ENCODE measurements around the gene SPDYA.

Gene SPDYA

DNA sequence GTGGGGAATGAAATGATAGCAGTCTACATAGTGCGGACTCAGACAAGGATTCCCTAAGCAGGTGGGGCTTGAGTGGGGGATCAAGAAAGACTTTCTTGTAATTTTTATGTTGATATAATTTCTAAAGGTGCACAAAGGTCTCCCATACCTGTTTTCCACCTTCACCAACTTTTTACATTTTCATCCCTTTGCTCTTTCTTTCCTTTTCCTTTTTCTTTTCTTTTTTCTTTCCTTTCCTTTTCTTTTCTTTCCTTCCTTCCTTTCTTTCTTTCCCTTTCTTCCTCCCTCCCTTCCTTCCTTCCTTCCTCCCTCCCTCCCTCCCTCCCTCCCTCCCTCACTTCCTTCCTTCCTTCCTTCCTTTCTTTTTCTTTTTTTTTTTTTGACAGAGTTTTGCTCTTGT, 69.6 kb downstream of the SPDYA start:
- Histone ChIP-seq H3K27me3 (ENCODE audit: low read depth, low read length) (no peaks in the 10 kb centered on the region), H3K36me3 (ENCODE audit: control insufficient read depth in 1 of 2, insufficient read depth in 2 of 2, low read length in 2 of 2) (no peaks in the 10 kb centered on the region), H3K4me3 (ENCODE audit: low read depth in 1 of 2, low read length in 2 of 2) (no peak overlapping the region), H3K27ac (ENCODE audit: low read length) (no peak overlapping the region), H3K4me1 (ENCODE audit: control insufficient read depth in 1 of 2, insufficient read depth in 2 of 2, low read length in 2 of 2) (no peaks in the 10 kb centered on the region), H3K9me3 (ENCODE audit: control insufficient read depth in 1 of 2, low read length in 2 of 2) (no peaks in the 10 kb centered on the region)

DNA sequence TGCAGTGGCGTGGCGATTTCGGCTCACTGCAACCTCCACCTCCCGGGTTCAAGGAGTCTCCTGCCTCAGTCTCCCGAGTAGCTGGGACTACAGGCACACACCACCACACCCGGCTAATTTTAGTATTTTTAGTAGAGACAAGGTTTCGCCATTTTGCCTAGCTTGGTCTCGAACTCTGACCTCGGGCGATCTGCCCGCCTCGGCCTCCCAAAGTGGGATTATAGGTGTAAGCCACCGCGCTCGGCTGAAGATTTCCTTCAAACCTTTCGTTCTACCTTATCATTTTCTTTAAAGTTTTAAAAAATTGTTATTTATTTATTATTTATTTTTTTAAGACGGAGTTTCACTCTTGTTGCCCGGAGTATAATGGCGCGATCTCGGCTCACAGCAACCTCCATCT, 82.9 kb downstream of the SPDYA start:
- H3K9me3 ChIP-seq (ENCODE audit: control insufficient read depth in 1 of 2, low read length in 2 of 2) = no peaks in the 10 kb centered on the region
- H3K27ac ChIP-seq (ENCODE audit: low read length) = no peak overlapping the region
- H3K4me3 ChIP-seq (ENCODE audit: low read depth in 1 of 2, low read length in 2 of 2) = no peak overlapping the region
- no peaks in the 10 kb centered on the region for H3K27me3 ChIP-seq (ENCODE audit: low read depth, low read length)
- peaks cover 7 to 29% of the 10 kb centered on the region in 2 donors for H3K4me1 ChIP-seq (ENCODE audit: control insufficient read depth in 1 of 2, insufficient read depth in 2 of 2, low read length in 2 of 2)
- H3K36me3 ChIP-seq (ENCODE audit: control insufficient read depth in 1 of 2, insufficient read depth in 2 of 2, low read length in 2 of 2) = no peaks in the 10 kb centered on the region

DNA sequence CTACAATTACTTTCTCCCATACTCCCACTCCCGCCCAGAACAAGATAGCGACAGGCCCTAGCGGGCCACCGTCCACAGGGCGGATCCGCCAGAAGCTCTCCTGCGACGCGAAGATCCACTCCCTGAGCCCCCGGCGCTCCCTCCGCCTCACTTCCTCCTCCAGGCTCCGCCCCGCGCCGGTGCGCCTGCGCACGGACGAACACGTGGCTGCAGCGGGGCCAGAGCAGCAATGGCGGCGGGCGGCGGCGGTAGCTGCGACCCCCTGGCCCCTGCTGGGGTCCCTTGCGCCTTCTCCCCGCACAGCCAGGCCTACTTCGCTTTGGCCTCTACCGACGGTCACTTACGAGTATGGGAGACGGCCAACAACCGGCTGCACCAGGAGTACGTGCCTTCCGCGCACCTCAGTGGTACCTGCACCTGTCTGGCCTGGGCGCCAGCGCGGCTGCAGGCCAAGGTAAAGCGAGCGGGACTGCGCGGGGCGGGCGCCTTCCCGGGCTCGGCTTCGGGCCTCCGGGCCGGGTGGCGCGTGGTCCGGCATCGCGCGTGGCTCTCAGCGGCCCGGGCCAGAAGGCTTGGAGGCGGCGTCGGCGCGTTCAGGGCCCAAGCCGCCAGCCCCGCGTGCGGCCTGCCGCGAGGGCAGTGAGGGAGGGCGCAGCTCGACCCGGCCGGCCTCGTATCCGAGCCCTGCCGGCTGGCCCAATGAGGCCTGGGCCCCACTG, 84.0 kb downstream of the SPDYA start, which contains the start of gene WDR43:
WDR43 (plus strand) TSS at position 198 of the 719 bp plus-strand sequence; CDS start at position 230, 32 bp downstream.
- no peaks in the 10 kb centered on the region for H3K27me3 ChIP-seq (ENCODE audit: low read depth, low read length)
- H3K27ac ChIP-seq (ENCODE audit: low read length) = peak within 1 kb of the TSS; percentile 67
- no peaks in the 10 kb centered on the region for H3K36me3 ChIP-seq (ENCODE audit: control insufficient read depth in 1 of 2, insufficient read depth in 2 of 2, low read length in 2 of 2)
- no peaks in the 10 kb centered on the region for H3K9me3 ChIP-seq (ENCODE audit: control insufficient read depth in 1 of 2, low read length in 2 of 2)
- peaks cover 7 to 29% of the 10 kb centered on the region in 2 donors for H3K4me1 ChIP-seq (ENCODE audit: control insufficient read depth in 1 of 2, insufficient read depth in 2 of 2, low read length in 2 of 2)
- H3K4me3 ChIP-seq (ENCODE audit: low read depth in 1 of 2, low read length in 2 of 2) = peak within 1 kb of the TSS; percentile 93 to 97

DNA sequence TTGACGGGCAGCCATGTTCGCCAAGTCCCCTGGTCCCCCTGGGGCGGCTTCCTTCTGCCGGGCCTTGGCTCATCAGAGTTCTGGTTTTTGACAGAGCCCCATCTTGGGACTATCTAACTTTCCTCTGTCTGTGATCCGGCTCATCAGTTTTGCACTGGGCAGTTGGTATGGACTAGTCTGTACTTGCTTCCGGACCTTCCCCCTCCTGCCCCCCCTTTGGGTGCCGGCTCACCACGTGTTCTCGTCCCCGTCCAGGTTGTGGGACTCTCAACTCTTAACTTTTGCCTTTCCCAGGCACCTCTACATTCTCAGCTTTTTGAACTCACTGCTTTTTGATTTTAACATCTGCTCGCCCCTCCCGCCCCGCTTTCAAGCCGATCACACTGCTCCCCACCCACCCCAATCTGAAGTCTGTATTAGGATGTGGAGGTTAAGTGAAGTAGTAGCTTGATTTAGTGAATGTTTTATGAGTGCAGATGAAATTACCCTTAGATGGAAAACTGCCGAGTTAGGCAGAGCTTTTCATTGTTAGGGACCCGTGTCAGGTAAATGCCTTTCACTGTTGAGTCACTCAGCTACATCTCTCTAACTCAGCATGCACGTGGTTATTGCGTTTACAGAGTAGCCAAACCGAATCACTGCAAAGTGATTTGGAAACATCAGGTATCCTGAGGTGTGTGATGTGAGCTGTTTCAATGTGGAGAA, 84.7 kb downstream of the SPDYA start:
- peak overlapping the region; percentile 67 for H3K27ac ChIP-seq (ENCODE audit: low read length)
- H3K27me3 ChIP-seq (ENCODE audit: low read depth, low read length) = no peaks in the 10 kb centered on the region
- H3K4me3 ChIP-seq (ENCODE audit: low read depth in 1 of 2, low read length in 2 of 2) = peak overlapping the region; percentile 93 to 97
- peaks cover 7 to 29% of the 10 kb centered on the region in 2 donors for H3K4me1 ChIP-seq (ENCODE audit: control insufficient read depth in 1 of 2, insufficient read depth in 2 of 2, low read length in 2 of 2)
- no peaks in the 10 kb centered on the region for H3K36me3 ChIP-seq (ENCODE audit: control insufficient read depth in 1 of 2, insufficient read depth in 2 of 2, low read length in 2 of 2)
- H3K9me3 ChIP-seq (ENCODE audit: control insufficient read depth in 1 of 2, low read length in 2 of 2) = no peaks in the 10 kb centered on the region

DNA sequence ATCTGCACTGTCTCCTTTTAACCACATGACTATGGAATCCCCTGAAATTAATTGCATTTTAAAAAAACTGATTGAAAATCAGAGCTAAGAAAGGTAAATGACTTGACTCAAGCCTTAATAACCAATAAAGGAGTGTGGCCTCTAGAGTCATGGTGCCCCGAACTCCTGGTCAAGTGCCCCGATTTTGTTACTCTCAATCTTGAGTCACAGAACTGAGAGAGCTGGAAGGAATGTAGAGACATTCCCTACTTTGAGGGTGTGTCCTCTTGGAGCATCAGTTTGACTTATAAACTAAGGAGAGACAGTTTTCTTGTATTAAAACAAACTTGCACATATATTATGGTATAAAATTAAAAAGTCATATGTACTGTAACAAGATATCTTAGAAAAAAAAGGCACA, 86.3 kb downstream of the SPDYA start:
- no peak overlapping the region for H3K4me3 ChIP-seq (ENCODE audit: low read depth in 1 of 2, low read length in 2 of 2)
- H3K27ac ChIP-seq (ENCODE audit: low read length) = no peak overlapping the region

DNA sequence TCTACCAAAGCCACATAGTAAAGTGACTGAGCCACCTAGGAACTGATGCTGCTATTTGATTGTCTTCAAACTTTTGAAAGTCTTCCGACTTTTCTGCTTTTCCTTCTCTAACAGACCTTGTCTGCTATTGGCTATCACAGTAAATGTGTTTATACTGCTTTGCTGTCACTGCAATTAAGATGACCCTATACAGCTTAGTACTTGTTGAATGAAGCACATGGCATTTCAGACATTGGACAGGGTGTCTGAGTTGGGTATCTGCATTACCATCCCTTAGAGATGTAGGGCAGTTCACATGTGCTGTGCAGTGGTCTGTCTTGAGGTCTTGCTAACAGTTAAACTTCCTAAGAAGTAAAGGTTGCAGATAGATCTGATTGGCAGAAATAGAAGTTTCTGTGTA, 87.4 kb downstream of the SPDYA start:
- Histone ChIP-seq H3K27me3 (ENCODE audit: low read depth, low read length) (no peaks in the 10 kb centered on the region), H3K36me3 (ENCODE audit: control insufficient read depth in 1 of 2, insufficient read depth in 2 of 2, low read length in 2 of 2) (peaks cover 8 to 12% of the 10 kb centered on the region in 2 donors), H3K4me1 (ENCODE audit: control insufficient read depth in 1 of 2, insufficient read depth in 2 of 2, low read length in 2 of 2) (peaks cover 7 to 33% of the 10 kb centered on the region in 2 donors), H3K27ac (ENCODE audit: low read length) (no peak overlapping the region), H3K4me3 (ENCODE audit: low read depth in 1 of 2, low read length in 2 of 2) (no peak overlapping the region), H3K9me3 (ENCODE audit: control insufficient read depth in 1 of 2, low read length in 2 of 2) (no peaks in the 10 kb centered on the region)

More for the DNA sequence above, 86.3 kb downstream of the SPDYA start:
- Histone ChIP-seq H3K9me3 (ENCODE audit: control insufficient read depth in 1 of 2, low read length in 2 of 2) (no peaks in the 10 kb centered on the region), H3K27me3 (ENCODE audit: low read depth, low read length) (no peaks in the 10 kb centered on the region), H3K36me3 (ENCODE audit: control insufficient read depth in 1 of 2, insufficient read depth in 2 of 2, low read length in 2 of 2) (peaks cover 0 to under 1% of the 10 kb centered on the region in 2 donors), H3K4me1 (ENCODE audit: control insufficient read depth in 1 of 2, insufficient read depth in 2 of 2, low read length in 2 of 2) (peaks cover 7 to 33% of the 10 kb centered on the region in 2 donors)

Data from muscle layer of duodenum (tissue), 2 donors.